Esophagus squamous epithelium (tissue), 4 donors: ENCODE results near the gene HOXB13.

Experiments
- CTCF ChIP-seq, 6 experiments: fragments of 450-650 bp in 4 of 6; fragments of 200-600 bp in 2 of 6; sonication (generic) in 2 of 6; IDR thresholded peaks; one replicate each; pipeline ENCODE4 v1.5.1; 2016 to 2019; ENCODE audit warnings: antibody characterized with exemption in 6 of 6, mild to moderate bottlenecking in 4 of 6, moderate library complexity in 4 of 6
- POLR2A ChIP-seq, 4 donors: fragments of 450-650 bp; IDR thresholded peaks; one replicate each; pipeline ENCODE4 v1.6.1; 2017; ENCODE audit warnings: antibody characterized with exemption in 4 of 4, mild to moderate bottlenecking in 4 of 4, moderate library complexity in 3 of 4

GRCh38 chr17:48715496-48716399, 12.8 kb downstream of the HOXB13 start:
- TF ChIP-seq POLR2A (IDR thresholded peaks at IDR 0.05), result no peak
- TF ChIP-seq CTCF (IDR thresholded peaks at IDR 0.05), result no peak
